Trophoblast cell (in vitro differentiated cells and primary cell): Measurements from ENCODE around the gene ZBTB16.

Experiments
- DNase-seq, 2 donors: peaks; one replicate each; pipeline ENCODE4 v3.0.0-alpha.2; 2016
- H2AFZ ChIP-seq: 2 replicates; pipeline ENCODE4 v1.6.1; 2013; ENCODE audit warnings: low read length, moderate library complexity, mild to moderate bottlenecking; ENCODE audit not compliant: insufficient read depth, poor library complexity
- H2AK5ac ChIP-seq: 2 replicates; pipeline ENCODE4 v1.6.1; 2013; ENCODE audit warnings: mild to moderate bottlenecking, low read length
- H2BK120ac ChIP-seq: 2 replicates; pipeline ENCODE4 v1.6.1; 2013; ENCODE audit warnings: low read length, mild to moderate bottlenecking, moderate library complexity; ENCODE audit not compliant: insufficient read depth, poor library complexity
- H2BK12ac ChIP-seq: 2 replicates; pipeline ENCODE4 v1.6.1; 2013; ENCODE audit warnings: mild to moderate bottlenecking, low read length, moderate library complexity
- H2BK5ac ChIP-seq: 2 replicates; pipeline ENCODE4 v1.6.1; 2013; ENCODE audit warnings: low read length, low read depth, moderate library complexity, mild to moderate bottlenecking; ENCODE audit not compliant: poor library complexity
- H3K14ac ChIP-seq: 2 replicates; pipeline ENCODE4 v1.6.1; 2013; ENCODE audit warnings: mild to moderate bottlenecking, low read length
- H3K18ac ChIP-seq: 2 replicates; pipeline ENCODE4 v1.6.1; 2013; ENCODE audit warnings: mild to moderate bottlenecking, low read length
- H3K23ac ChIP-seq: 2 replicates; pipeline ENCODE4 v1.6.1; 2013; ENCODE audit warnings: low read length
- H3K27ac ChIP-seq: 2 replicates; pipeline ENCODE4 v1.5.1; 2013; ENCODE audit warnings: low read depth, mild to moderate bottlenecking, inconsistent platforms, low read length, moderate library complexity
- H3K27me3 ChIP-seq: 2 replicates; pipeline ENCODE4 v1.6.1; 2013; ENCODE audit warnings: inconsistent platforms, mild to moderate bottlenecking, low read length, moderate library complexity; ENCODE audit not compliant: insufficient read depth
- H3K36me3 ChIP-seq, 2 experiments: 1 replicate in 1 of 2; 2 replicates in 1 of 2; pipeline ENCODE4 v1.6.1; 2013; ENCODE audit warnings: low read length in 2 of 2, mild to moderate bottlenecking in 2 of 2, moderate library complexity in 1 of 2; ENCODE audit not compliant: insufficient read depth in 2 of 2, control insufficient read depth in 1 of 2
- H3K4ac ChIP-seq: 2 replicates; pipeline ENCODE4 v1.6.1; 2013; ENCODE audit warnings: low read depth, mild to moderate bottlenecking, low read length, moderate library complexity
- H3K4me1 ChIP-seq, 2 experiments: 1 replicate in 1 of 2; 2 replicates in 1 of 2; pipeline ENCODE4 v1.6.1; 2013; ENCODE audit warnings: low read length in 2 of 2, mild to moderate bottlenecking in 2 of 2, moderate library complexity in 1 of 2; ENCODE audit not compliant: insufficient read depth in 2 of 2, control insufficient read depth in 1 of 2
- H3K4me2 ChIP-seq: 2 replicates; pipeline ENCODE4 v1.6.1; 2013; ENCODE audit warnings: inconsistent platforms, mild to moderate bottlenecking, low read length, moderate library complexity
- H3K4me3 ChIP-seq: 2 replicates; pipeline ENCODE4 v1.5.1; 2013; ENCODE audit warnings: mild to moderate bottlenecking, low read depth, low read length, inconsistent platforms
- H3K79me1 ChIP-seq: one replicate; pipeline ENCODE4 v1.6.1; 2013; ENCODE audit warnings: low read length
- H3K79me2 ChIP-seq: 2 replicates; pipeline ENCODE4 v1.6.1; 2013; ENCODE audit warnings: low read length, mild to moderate bottlenecking; ENCODE audit not compliant: control insufficient read depth, insufficient read depth, poor library complexity
- H3K9ac ChIP-seq: 2 replicates; pipeline ENCODE4 v1.6.1; 2013; ENCODE audit warnings: mild to moderate bottlenecking, low read length
- H3K9me3 ChIP-seq: 2 replicates; pipeline ENCODE4 v1.6.1; 2013; ENCODE audit warnings: low read depth, mild to moderate bottlenecking, control low read depth, inconsistent platforms, low read length; ENCODE audit not compliant: insufficient read depth
- H4K12ac ChIP-seq: 2 replicates; pipeline ENCODE4 v1.6.1; 2013; ENCODE audit warnings: low read depth, mild to moderate bottlenecking, low read length, moderate library complexity
- H4K8ac ChIP-seq: 2 replicates; pipeline ENCODE4 v1.6.1; 2013; ENCODE audit warnings: low read depth, mild to moderate bottlenecking, low read length, moderate library complexity
- H4K91ac ChIP-seq: one replicate; pipeline ENCODE4 v1.6.1; 2013; ENCODE audit warnings: low read depth, mild to moderate bottlenecking, low read length, moderate library complexity
- WGBS: extraction: QIAGEN DNeasy Blood & Tissue Kit; methylation state at CpG from one replicate; pipeline ENCODE4 v1.1.7; 2013; ENCODE audit warnings: missing lambda C conversion rate; ENCODE audit not compliant: insufficient read length, insufficient coverage; ENCODE audit errors: extremely low coverage; 5-methylcytosine and 5-hydroxymethylcytosine counted together

The ZBTB16 gene

GRCh38 chr11:114079511-114080065, 20.1 kb downstream of the ZBTB16 start:
- no peaks in the 10 kb centered on the region for H3K79me2 ChIP-seq
- no peak overlapping the region for H4K91ac ChIP-seq
- no peak overlapping the region for H3K27ac ChIP-seq
- DNase-seq: no peak
- no peak overlapping the region for H2BK5ac ChIP-seq
- H3K27me3 ChIP-seq: no peaks in the 10 kb centered on the region
- H4K8ac ChIP-seq: no peak overlapping the region
- no peak overlapping the region for H3K14ac ChIP-seq
- no peaks in the 10 kb centered on the region for H3K9me3 ChIP-seq
- no peaks in the 10 kb centered on the region for H3K36me3 ChIP-seq
- no peak overlapping the region for H3K23ac ChIP-seq
- peaks cover 5 to 10% of the 10 kb centered on the region in 2 experiments for H3K4me1 ChIP-seq
- H3K18ac ChIP-seq: no peak overlapping the region
- no peak overlapping the region for H2BK120ac ChIP-seq
- no peak overlapping the region for H4K12ac ChIP-seq
- H3K4me3 ChIP-seq: no peak overlapping the region
- no peak overlapping the region for H2AK5ac ChIP-seq
- H2BK12ac ChIP-seq: no peak overlapping the region
- no peak overlapping the region for H3K9ac ChIP-seq
- WGBS: no CpG with 5 or more reads among the region's 6 CpGs
- H3K4ac ChIP-seq: no peak overlapping the region
- no peaks in the 10 kb centered on the region for H3K79me1 ChIP-seq
- no peak overlapping the region for H3K4me2 ChIP-seq
- no peak overlapping the region for H2AFZ ChIP-seq

- Histone ChIP-seq H4K12ac (no peak overlapping the region), H3K14ac (no peak overlapping the region), H3K4me2 (no peak overlapping the region), H3K79me1 (no peaks in the 10 kb centered on the region), H3K4me1 (peaks cover 5 to 10% of the 10 kb centered on the region in 2 experiments), H3K9ac (no peak overlapping the region), H2BK120ac (no peak overlapping the region), H3K4me3 (no peak overlapping the region), H3K27me3 (no peaks in the 10 kb centered on the region), H3K23ac (no peak overlapping the region), H3K18ac (no peak overlapping the region), H2BK5ac (no peak overlapping the region), H3K79me2 (no peaks in the 10 kb centered on the region), H4K91ac (no peak overlapping the region), H2AK5ac (no peak overlapping the region), H4K8ac (no peak overlapping the region), H2BK12ac (no peak overlapping the region), H3K36me3 (no peaks in the 10 kb centered on the region), H3K27ac (no peak overlapping the region), H3K4ac (no peak overlapping the region), H3K9me3 (no peaks in the 10 kb centered on the region), H2AFZ (no peak overlapping the region)
- WGBS: no CpG with 5 or more reads among the region's 5 CpGs
- no peak for DNase-seq
These were observed 20.7 kb downstream of the ZBTB16 start for GRCh38 chr11:114080219-114080618.

GRCh38 chr11:114080769-114081168, 21.3 kb downstream of the ZBTB16 start:
- no peak overlapping the region for H4K91ac ChIP-seq
- H3K9me3 ChIP-seq: no peaks in the 10 kb centered on the region
- H2AK5ac ChIP-seq: no peak overlapping the region
- no peak overlapping the region for H3K14ac ChIP-seq
- no peak overlapping the region for H2BK12ac ChIP-seq
- no peaks in the 10 kb centered on the region for H3K36me3 ChIP-seq
- H3K79me2 ChIP-seq: no peaks in the 10 kb centered on the region
- no peaks in the 10 kb centered on the region for H3K27me3 ChIP-seq
- H2BK5ac ChIP-seq: no peak overlapping the region
- H3K4me3 ChIP-seq: no peak overlapping the region
- no peak overlapping the region for H3K23ac ChIP-seq
- no peak overlapping the region for H3K27ac ChIP-seq
- no peak overlapping the region for H2BK120ac ChIP-seq
- H3K18ac ChIP-seq: no peak overlapping the region
- no peak for DNase-seq
- peaks cover 5 to 10% of the 10 kb centered on the region in 2 experiments for H3K4me1 ChIP-seq
- no peaks in the 10 kb centered on the region for H3K79me1 ChIP-seq
- H2AFZ ChIP-seq: no peak overlapping the region
- no peak overlapping the region for H4K12ac ChIP-seq
- no peak overlapping the region for H3K4me2 ChIP-seq
- no CpG with 5 or more reads among the region's 3 CpGs for WGBS
- H4K8ac ChIP-seq: no peak overlapping the region
- H3K4ac ChIP-seq: no peak overlapping the region
- no peak overlapping the region for H3K9ac ChIP-seq

- no peak for DNase-seq
- no peak overlapping the region for H3K4me3 ChIP-seq
- WGBS: no CpG with 5 or more reads among the region's 9 CpGs
- H3K27me3 ChIP-seq: no peaks in the 10 kb centered on the region
- no peaks in the 10 kb centered on the region for H3K36me3 ChIP-seq
- no peak overlapping the region for H4K8ac ChIP-seq
- H3K14ac ChIP-seq: no peak overlapping the region
- no peak overlapping the region for H4K91ac ChIP-seq
- no peaks in the 10 kb centered on the region for H3K9me3 ChIP-seq
- no peak overlapping the region for H2BK120ac ChIP-seq
- no peak overlapping the region for H2BK5ac ChIP-seq
- no peak overlapping the region for H2BK12ac ChIP-seq
- H3K79me2 ChIP-seq: no peaks in the 10 kb centered on the region
- H2AFZ ChIP-seq: no peak overlapping the region
- no peak overlapping the region for H3K4ac ChIP-seq
- no peak overlapping the region for H4K12ac ChIP-seq
- H3K27ac ChIP-seq: no peak overlapping the region
- peaks cover 5 to 8% of the 10 kb centered on the region in 2 experiments for H3K4me1 ChIP-seq
- H3K9ac ChIP-seq: no peak overlapping the region
- no peak overlapping the region for H3K18ac ChIP-seq
- no peaks in the 10 kb centered on the region for H3K79me1 ChIP-seq
- H3K4me2 ChIP-seq: no peak overlapping the region
- no peak overlapping the region for H3K23ac ChIP-seq
- no peak overlapping the region for H2AK5ac ChIP-seq
These were observed 22.3 kb downstream of the ZBTB16 start for GRCh38 chr11:114081641-114082414.
